ENCODE results near the gene NOL4L.

DNA sequence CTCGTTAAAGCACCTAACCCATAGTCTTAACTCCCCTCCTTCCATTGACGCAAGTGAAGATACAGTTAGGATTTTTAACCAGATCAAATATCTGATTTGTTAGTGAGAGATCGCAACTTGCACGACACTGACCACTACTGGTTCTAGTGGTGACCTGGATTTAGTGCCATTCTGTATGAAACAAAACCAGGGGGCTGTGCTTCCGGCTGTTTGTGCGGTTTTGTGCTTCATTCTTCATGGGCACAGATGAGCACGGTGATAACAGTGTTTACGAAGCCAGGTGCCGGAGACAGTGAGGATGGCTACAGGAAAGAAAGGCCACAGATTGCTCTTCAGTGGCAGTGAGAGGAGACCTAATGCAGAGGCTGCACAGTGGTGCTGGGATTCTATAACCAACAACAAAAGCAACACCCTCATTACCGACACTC is 75.5 kb downstream of the NOL4L start:
- TF ChIP-seq, protein P1, sequence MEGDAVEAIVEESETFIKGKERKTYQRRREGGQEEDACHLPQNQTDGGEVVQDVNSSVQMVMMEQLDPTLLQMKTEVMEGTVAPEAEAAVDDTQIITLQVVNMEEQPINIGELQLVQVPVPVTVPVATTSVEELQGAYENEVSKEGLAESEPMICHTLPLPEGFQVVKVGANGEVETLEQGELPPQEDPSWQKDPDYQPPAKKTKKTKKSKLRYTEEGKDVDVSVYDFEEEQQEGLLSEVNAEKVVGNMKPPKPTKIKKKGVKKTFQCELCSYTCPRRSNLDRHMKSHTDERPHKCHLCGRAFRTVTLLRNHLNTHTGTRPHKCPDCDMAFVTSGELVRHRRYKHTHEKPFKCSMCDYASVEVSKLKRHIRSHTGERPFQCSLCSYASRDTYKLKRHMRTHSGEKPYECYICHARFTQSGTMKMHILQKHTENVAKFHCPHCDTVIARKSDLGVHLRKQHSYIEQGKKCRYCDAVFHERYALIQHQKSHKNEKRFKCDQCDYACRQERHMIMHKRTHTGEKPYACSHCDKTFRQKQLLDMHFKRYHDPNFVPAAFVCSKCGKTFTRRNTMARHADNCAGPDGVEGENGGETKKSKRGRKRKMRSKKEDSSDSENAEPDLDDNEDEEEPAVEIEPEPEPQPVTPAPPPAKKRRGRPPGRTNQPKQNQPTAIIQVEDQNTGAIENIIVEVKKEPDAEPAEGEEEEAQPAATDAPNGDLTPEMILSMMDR (IDR thresholded peaks at IDR 0.05): no peak
- no peak for TF ChIP-seq POLR2AphosphoS5 (IDR thresholded peaks at IDR 0.05)
- no peak for TF ChIP-seq POLR2A (IDR thresholded peaks at IDR 0.05)
- no peak for TF ChIP-seq EP300 (IDR thresholded peaks at IDR 0.05; ENCODE audit: low read depth)
